Measurements from ENCODE around the gene C2CD5. TPM values are rescaled to one million over a fixed set of nuclear protein-coding genes. Genes with fewer than 3 reads are reported as not detected.

The C2CD5 gene
- total RNA-seq, 1 experiment from 2014 or later, result 35.4 TPM

GRCh38 chr12:22576473-22576872 is 32.1 kb upstream of the C2CD5 start:
- Histone ChIP-seq H2AK5ac (ENCODE audit: insufficient read length, low read length) (no peak overlapping the region), H3K79me2 (ENCODE audit: insufficient read depth, low read length) (no peaks in the 10 kb centered on the region), H4K91ac (ENCODE audit: insufficient read length, low read depth, low read length) (no peak overlapping the region), H3K56ac (ENCODE audit: insufficient read length, low read depth, low read length) (no peak overlapping the region), H3K9me3 (ENCODE audit: control insufficient read depth, low read depth, low read length) (no peaks in the 10 kb centered on the region), H3K23ac (ENCODE audit: insufficient read length, low read depth, low read length) (no peak overlapping the region), H3T11ph (ENCODE audit: low read length) (no peak overlapping the region), H4K8ac (replicated peaks; ENCODE audit: insufficient read length, low read depth, low read length) (no peak overlapping the region), H3K14ac (ENCODE audit: insufficient read depth, low read length) (no peak overlapping the region), H2AFZ (ENCODE audit: low read length) (no peak overlapping the region), H3K4me2 (ENCODE audit: insufficient read depth, insufficient read length, low read length) (no peak overlapping the region), H2BK20ac (ENCODE audit: low read depth, low read length, poor library complexity, severe bottlenecking) (no peak overlapping the region), H2BK12ac (ENCODE audit: insufficient read length, low read depth, low read length) (no peak overlapping the region), H3K4me1 (ENCODE audit: insufficient read depth, low read length) (no peaks in the 10 kb centered on the region; the same call in 1 of the 2 replicates), H4K20me1 (ENCODE audit: control insufficient read depth, insufficient read depth, insufficient read length) (no peaks in the 10 kb centered on the region), H3K79me1 (ENCODE audit: insufficient read depth, low read depth, low read length, poor library complexity, severe bottlenecking) (no peaks in the 10 kb centered on the region), H3K4ac (ENCODE audit: low read depth, low read length) (no peak overlapping the region), H3K18ac (ENCODE audit: insufficient read length, low read depth, low read length) (no peak overlapping the region), H2BK120ac (ENCODE audit: low read depth, low read length, poor library complexity, severe bottlenecking) (no peak overlapping the region), H3K27me3 (ENCODE audit: insufficient read depth, low read length) (no peaks in the 10 kb centered on the region), H3K27ac (ENCODE audit: insufficient read length, low read depth, low read length) (no peak overlapping the region), H3K9ac (ENCODE audit: extremely low read depth, insufficient read length, low read length) (no peak overlapping the region), H4K5ac (ENCODE audit: insufficient read length, low read depth, low read length) (no peak overlapping the region), H2BK15ac (ENCODE audit: low read depth, low read length) (no peak overlapping the region), H2BK5ac (ENCODE audit: insufficient read length, low read length) (no peak overlapping the region), H3K23me2 (ENCODE audit: insufficient read length, low read depth, low read length, poor library complexity, severe bottlenecking) (no peaks in the 10 kb centered on the region)
- no peak for DNase-seq
- no CpG with 5 or more reads among the region's 2 CpGs for WGBS (ENCODE audit: extremely low coverage, insufficient read length, low lambda C conversion rate)
- Mint-ChIP-seq H3K36me3 (ENCODE audit: insufficient read depth in 1 of 3, low read depth in 3 of 3) (peaks cover 0 to 7% (median 3%) of the 10 kb centered on the region in 3 experiments; a peak in 4 of 7 replicates), H3K4me1 (peaks cover 3 to 4% of the 10 kb centered on the region in 2 experiments; a peak in 3 of 4 replicates), H3K27ac (no peak overlapping the region), H3K9me3 (peaks cover 0 to 3% of the 10 kb centered on the region in 2 experiments; a peak in 2 of 5 replicates), H3K27me3 (ENCODE audit: low read depth) (no peaks in the 10 kb centered on the region), H3K4me3 (no peak overlapping the region)
- TF ChIP-seq CTCF (conservative IDR thresholded peaks at IDR 0.05), result no peak
